Measurements from ENCODE around the gene CBX5.

GRCh38 chr12:54184024-54184805 is 95.7 kb downstream of the CBX5 start:
- no peak for TF ChIP-seq CTCF (optimal IDR thresholded peaks at IDR 0.05 in 1 of 3, IDR thresholded peaks at IDR 0.05 in 1 of 3, conservative IDR thresholded peaks at IDR 0.05 in 1 of 3; ENCODE audit: extremely low read depth in 1 of 3, insufficient read depth in 2 of 3, low read length in 3 of 3)
- no peak for TF ChIP-seq EZH2 (IDR thresholded peaks at IDR 0.05; ENCODE audit: low read length)

All from keratinocyte (primary cell).